A673 (cell line): ENCODE results near the gene GRAMD2A.

Source experiments
- CTCF ChIP-seq: fragments of 300-800, 200-600 bp; sonication (generic); conservative IDR thresholded peaks from 2 replicates; pipeline ENCODE4 v1.5.1; 2017; ENCODE audit warnings: low read depth, mild to moderate bottlenecking, antibody characterized with exemption, low read length, moderate library complexity, mixed read lengths
- EZH2 ChIP-seq: fragments of 200-600 bp; sonication (generic); IDR thresholded peaks from 2 replicates; pipeline ENCODE4 v1.6.1; 2017; ENCODE audit warnings: borderline replicate concordance, low read depth, mild to moderate bottlenecking, mixed read lengths, antibody characterized with exemption, low read length; ENCODE audit not compliant: poor library complexity, severe bottlenecking

DNA sequence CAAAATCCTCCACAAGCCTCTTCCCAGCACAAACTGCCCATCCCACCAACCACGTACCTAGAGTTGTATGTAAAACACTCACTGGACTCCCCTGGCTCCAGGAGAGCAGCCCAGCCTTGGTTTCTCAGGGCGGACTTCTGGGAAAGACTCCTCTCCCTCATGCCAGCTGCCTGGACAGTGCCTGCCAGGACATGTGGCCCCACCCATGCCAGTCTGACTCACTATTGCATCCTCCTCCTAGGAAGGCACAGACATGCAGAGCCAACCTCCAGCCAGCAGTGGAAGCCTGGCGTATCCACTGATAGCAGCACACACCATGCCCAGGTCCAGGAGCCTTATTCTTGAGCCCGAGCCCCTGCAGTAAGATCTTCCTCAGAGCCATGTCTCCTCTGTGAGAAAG lies 24.8 kb upstream of the GRAMD2A start:
- TF ChIP-seq CTCF (no peak), EZH2 (no peak)
